T-cell (primary cell): ENCODE measurements around the gene GRPEL1. TPM values are rescaled to one million over a fixed set of nuclear protein-coding genes. Genes with fewer than 3 reads are reported as not detected.
"Not testable (repeated sequence)": the region's sequence is repeated elsewhere in the genome, so short reads cannot be mapped to it uniquely, and the experiment has no call there.

Experiments
- ATAC-seq, 4 experiments: fragments of 200-7000 bp in 3 of 4; fragments of 150-1000 bp in 1 of 4; cut with Tn5 transposase; replicated peaks in 1 of 4; 1 replicate in 3 of 4; 2 replicates in 1 of 4; pipeline ENCODE4 v1.10.0; 2021; ENCODE audit warnings: moderate library complexity in 3 of 4, mild to moderate bottlenecking in 2 of 4, moderate number of reproducible peaks in 1 of 4
- CTCF ChIA-PET, 2 donors: fragments of 300-600 bp; sonication (Branson Sonifier 250); formaldehyde crosslinking; loops; one replicate each; lab custom pipeline; 2022; ENCODE audit warnings: antibody characterized with exemption in 2 of 2; lab: Charles Lee
- POLR2A ChIA-PET, 2 donors: fragments of 300-600 bp; sonication (Branson Sonifier 250); formaldehyde crosslinking; loops; one replicate each; lab custom pipeline; 2022; ENCODE audit warnings: antibody characterized with exemption in 2 of 2; lab: Charles Lee
- DNase-seq, 35 experiments: peaks; one replicate each; pipeline versions ENCODE4 v3.0.0 to v3.0.0-alpha.2; 2013 to 2023
- H3K27ac ChIP-seq: one replicate; pipeline ENCODE4 v1.5.1; 2013; ENCODE audit warnings: low read length
- H3K27me3 ChIP-seq, 2 experiments: replicated peaks in 1 of 2; 1 replicate in 1 of 2; 2 replicates in 1 of 2; pipeline versions ENCODE4 v1.6.1 to v1.7.0; 2013; ENCODE audit warnings: low read length in 1 of 2, mixed read lengths in 1 of 2; ENCODE audit not compliant: control insufficient read depth in 2 of 2, insufficient read depth in 2 of 2; ENCODE audit errors: extremely low read depth in 1 of 2
- H3K36me3 ChIP-seq, 2 donors: 1 replicate in 1 of 2; 2 replicates in 1 of 2; pipeline versions ENCODE4 v1.6.1 to v1.7.0; 2013; ENCODE audit warnings: low read length in 1 of 2; ENCODE audit not compliant: control insufficient read depth in 2 of 2, insufficient read depth in 1 of 2; ENCODE audit errors: extremely low read depth in 1 of 2
- H3K4me1 ChIP-seq, 2 experiments: 1 replicate in 1 of 2; 2 replicates in 1 of 2; pipeline versions ENCODE4 v1.6.1 to v1.7.0; 2013; ENCODE audit warnings: low read length in 2 of 2, mixed read lengths in 1 of 2; ENCODE audit not compliant: insufficient read depth in 2 of 2, control insufficient read depth in 1 of 2; ENCODE audit errors: extremely low read depth in 1 of 2
- H3K4me3 ChIP-seq, 2 donors: 1 replicate in 1 of 2; 2 replicates in 1 of 2; pipeline versions ENCODE4 v1.5.1 to v1.7.0; 2013; ENCODE audit warnings: mild to moderate bottlenecking in 2 of 2, low read length in 1 of 2, moderate library complexity in 1 of 2; ENCODE audit not compliant: control insufficient read depth in 1 of 2; ENCODE audit errors: extremely low read depth in 1 of 2
- H3K9me3 ChIP-seq: 2 replicates; pipeline ENCODE4 v1.7.0; 2013
- H3K27ac Mint-ChIP-seq, 2 donors: one replicate each; pipeline ENCODE4 v1.8.0; 2020 to 2021; ENCODE audit warnings: mild to moderate bottlenecking in 2 of 2, mixed read lengths in 2 of 2
- H3K27me3 Mint-ChIP-seq, 2 donors: one replicate each; pipeline ENCODE4 v1.8.0; 2021 to 2022; ENCODE audit warnings: mixed read lengths in 2 of 2
- H3K36me3 Mint-ChIP-seq: one replicate; pipeline ENCODE4 v1.8.0; 2021; ENCODE audit warnings: mixed read lengths
- H3K4me1 Mint-ChIP-seq, 3 donors: one replicate each; pipeline ENCODE4 v1.8.0; 2020 to 2022; ENCODE audit warnings: mixed read lengths in 3 of 3, mild to moderate bottlenecking in 1 of 3
- H3K4me3 Mint-ChIP-seq, 3 donors: one replicate each; pipeline ENCODE4 v1.8.0; 2020 to 2022; ENCODE audit warnings: mild to moderate bottlenecking in 3 of 3, mixed read lengths in 3 of 3, moderate library complexity in 3 of 3
- H3K9me3 Mint-ChIP-seq, 3 donors: one replicate each; pipeline ENCODE4 v1.8.0; 2020 to 2022; ENCODE audit warnings: mixed read lengths in 3 of 3
- WGBS: methylation state at CpG from one replicate; pipeline ENCODE4 v1.1.5; 2013; ENCODE audit warnings: missing lambda C conversion rate; ENCODE audit not compliant: insufficient coverage; 5-methylcytosine and 5-hydroxymethylcytosine counted together
- total RNA-seq, 35 experiments: library from RNA in 6 of 35; stranded (reverse) in 6 of 35; fragments of 120-200 nt in 1 of 35; gene quantifications; one replicate each; pipeline versions ENCODE4 v1.2.1 to v1.2.4 and lab custom pipeline; 2013 to 2026

The GRPEL1 gene
- total RNA-seq, 5 donors from 2014 or later (not counting 1 experiment from before 2014, with no cell fraction given) = 29.9 to 54.6 (median 36.8) TPM

DNA sequence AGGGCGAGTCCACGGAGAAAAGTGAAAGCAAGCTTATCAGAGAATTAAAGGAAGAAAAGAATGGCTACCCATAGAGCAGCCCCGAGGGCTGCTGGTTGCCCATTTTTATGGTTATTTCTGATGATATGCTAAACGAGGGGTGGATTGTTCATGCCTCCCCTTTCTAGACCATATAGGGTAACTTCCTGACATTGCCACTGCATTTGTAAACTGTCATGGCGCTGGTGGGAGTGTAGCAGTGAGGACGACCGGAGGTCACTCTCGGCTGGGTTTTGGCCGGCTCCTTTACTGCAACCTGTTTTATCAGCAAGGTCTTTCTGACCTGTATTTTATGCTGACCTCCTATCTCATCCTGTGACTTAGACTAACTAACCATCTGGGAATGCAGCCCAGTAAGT lies 16.7 kb upstream of the GRPEL1 start:
- H3K4me3 Mint-ChIP-seq = not testable (repeated sequence)

DNA sequence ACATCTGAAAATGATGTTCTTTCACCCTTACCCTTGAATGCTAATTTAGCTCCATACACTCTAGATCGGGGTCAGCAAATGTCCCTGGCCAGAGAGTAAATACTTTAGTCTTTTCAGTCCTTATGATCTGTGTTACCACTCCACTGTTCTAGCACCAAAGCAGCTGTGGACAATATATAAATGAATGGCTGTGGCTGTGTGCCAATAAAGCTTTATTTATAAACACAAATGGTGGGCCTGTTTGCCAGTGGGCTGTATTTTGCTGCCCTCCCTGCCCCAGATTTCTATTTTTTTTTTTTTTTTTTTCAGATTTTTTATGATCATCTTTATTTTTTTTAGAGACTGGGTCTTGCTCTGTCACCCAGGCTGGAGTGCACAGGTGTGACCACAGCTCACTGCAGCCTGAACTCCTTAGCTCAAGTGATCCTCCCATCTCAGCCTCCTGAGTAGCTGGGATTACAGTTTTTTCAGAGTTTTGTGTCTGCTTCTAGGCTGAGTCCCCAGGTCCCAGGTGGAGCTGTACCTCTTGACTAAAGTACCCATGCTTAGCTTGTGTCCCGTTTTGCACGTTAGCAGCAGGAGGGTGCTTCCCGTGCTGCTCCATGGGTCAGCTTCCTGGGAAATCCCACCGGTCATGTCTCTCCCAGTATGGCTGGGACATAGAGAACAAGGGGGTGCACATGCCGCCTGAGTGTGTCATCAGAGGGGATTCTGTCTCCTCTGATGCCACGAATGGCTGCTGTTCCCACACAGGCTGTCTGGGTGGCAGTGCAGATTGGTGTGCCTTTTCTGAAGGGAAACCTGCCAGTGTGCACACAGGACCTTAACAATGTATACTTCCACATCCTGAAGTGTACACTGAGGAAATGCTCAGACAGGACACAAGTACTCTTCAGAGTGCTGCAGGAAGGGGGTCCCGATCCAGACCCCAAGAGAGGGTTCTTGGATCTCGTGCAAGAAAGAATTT lies 16.0 kb upstream of the GRPEL1 start:
- Histone ChIP-seq H3K27ac (no peak overlapping the region), H3K27me3 (peaks cover 4 to 42% of the 10 kb centered on the region in 2 experiments)

More for the DNA sequence above, 16.7 kb upstream of the GRPEL1 start:
- H3K4me1 ChIP-seq, POLR2A ChIA-PET, H3K27ac ChIP-seq, H3K36me3 Mint-ChIP-seq, H3K36me3 ChIP-seq, H3K9me3 Mint-ChIP-seq, CTCF ChIA-PET, ATAC-seq, DNase-seq, H3K27ac Mint-ChIP-seq, H3K9me3 ChIP-seq, H3K4me3 ChIP-seq, H3K4me1 Mint-ChIP-seq: not testable (repeated sequence)
- no CpG with 5 or more reads among the region's 9 CpGs for WGBS
- peaks cover 7 to 43% of the 10 kb centered on the region in 2 experiments for H3K27me3 ChIP-seq
- H3K27me3 Mint-ChIP-seq = peaks cover 33 to 57% of the 10 kb centered on the region in 2 donors

DNA sequence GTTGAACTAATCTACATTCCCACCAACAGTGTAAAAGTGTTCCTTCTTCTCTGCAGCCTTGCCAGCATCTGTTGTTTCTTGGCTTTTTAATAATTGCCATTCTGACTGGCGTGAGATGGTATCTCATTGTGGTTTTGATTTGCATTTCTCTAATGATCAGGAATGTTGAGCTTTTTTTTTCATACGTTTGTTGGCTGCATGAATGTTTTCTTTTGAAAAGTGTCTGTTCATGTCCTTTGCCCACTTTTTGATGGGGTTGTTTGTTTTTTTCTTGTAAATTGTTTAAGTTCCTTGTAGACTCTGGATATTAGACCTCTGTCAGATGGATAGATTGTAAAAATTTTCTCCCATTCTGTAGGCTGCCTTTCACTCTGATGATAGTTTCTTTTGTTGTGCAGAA lies 12.0 kb upstream of the GRPEL1 start:
- H3K4me3 Mint-ChIP-seq, H3K4me3 ChIP-seq, CTCF ChIA-PET, H3K27ac Mint-ChIP-seq, DNase-seq, H3K27ac ChIP-seq, POLR2A ChIA-PET, H3K36me3 ChIP-seq, H3K4me1 Mint-ChIP-seq, H3K9me3 ChIP-seq, H3K9me3 Mint-ChIP-seq, ATAC-seq, H3K36me3 Mint-ChIP-seq, H3K4me1 ChIP-seq: not testable (repeated sequence)
- H3K27me3 ChIP-seq = peaks cover 4 to 30% of the 10 kb centered on the region in 2 experiments
- 60% methylated on average over 1 of the region's 2 CpGs for WGBS
- peaks cover 14 to 39% of the 10 kb centered on the region in 2 donors for H3K27me3 Mint-ChIP-seq

More for the DNA sequence above, 16.0 kb upstream of the GRPEL1 start:
- H3K4me1 ChIP-seq = no peaks in the 10 kb centered on the region
- H3K27me3 Mint-ChIP-seq = peaks cover 26 to 55% of the 10 kb centered on the region in 2 donors
- POLR2A ChIA-PET = interaction anchor here (0.6 to 0.7 kb wide), 3 partner anchors 18 to 175 kb away, joined by 6 to 7 read pairs (median 7); no protein-coding TSS in a partner anchor
- H3K36me3 Mint-ChIP-seq = no peaks in the 10 kb centered on the region
- no peak for DNase-seq
- no peak overlapping the region for H3K27ac Mint-ChIP-seq
- no peak overlapping the region for H3K4me3 Mint-ChIP-seq
- CTCF ChIA-PET = interaction anchor here in 1 of 2 donors (0.6 kb wide), 1 partner anchor 109 kb away, joined by 4 read pairs; no protein-coding TSS in a partner anchor
- 75% methylated on average over 5 of the region's 9 CpGs for WGBS
- no peaks in the 10 kb centered on the region for H3K9me3 ChIP-seq
- ATAC-seq = no peak
- H3K4me1 Mint-ChIP-seq = no peaks in the 10 kb centered on the region
- no peaks in the 10 kb centered on the region for H3K36me3 ChIP-seq
- no peak overlapping the region for H3K4me3 ChIP-seq
- H3K9me3 Mint-ChIP-seq = peaks cover 0 to 6% (median 0%) of the 10 kb centered on the region in 3 donors

DNA sequence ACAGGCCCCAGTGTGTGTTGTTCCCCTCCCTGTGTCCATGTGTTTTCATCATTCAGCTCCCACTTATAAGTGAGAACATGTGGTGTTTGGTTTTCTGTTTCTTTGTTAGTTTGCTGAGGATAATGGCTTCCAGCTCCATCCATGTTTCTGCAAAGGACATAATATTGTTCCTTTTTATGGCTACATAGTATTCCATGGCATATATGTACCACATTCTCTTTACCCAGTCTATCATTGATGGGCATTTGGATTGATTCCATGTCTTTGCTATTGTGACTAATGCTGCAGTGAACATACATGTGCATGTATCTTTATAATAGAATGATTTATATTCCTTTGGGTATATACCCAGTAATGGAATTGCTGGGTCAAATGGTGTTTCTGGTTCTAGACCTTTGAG lies 11.6 kb upstream of the GRPEL1 start:
- H3K4me3 Mint-ChIP-seq, H3K9me3 ChIP-seq, H3K9me3 Mint-ChIP-seq, H3K4me1 ChIP-seq, DNase-seq, H3K27ac ChIP-seq, H3K36me3 Mint-ChIP-seq, ATAC-seq, H3K4me1 Mint-ChIP-seq, H3K4me3 ChIP-seq, H3K27ac Mint-ChIP-seq, H3K36me3 ChIP-seq, POLR2A ChIA-PET: not testable (repeated sequence)
- peaks cover 3 to 28% of the 10 kb centered on the region in 2 experiments for H3K27me3 ChIP-seq
- peaks cover 12 to 34% of the 10 kb centered on the region in 2 donors for H3K27me3 Mint-ChIP-seq
- CTCF ChIA-PET = interaction anchor here in 1 of 2 donors (0.7 kb wide), 1 partner anchor 66 kb away, joined by 3 read pairs; no protein-coding TSS in a partner anchor

DNA sequence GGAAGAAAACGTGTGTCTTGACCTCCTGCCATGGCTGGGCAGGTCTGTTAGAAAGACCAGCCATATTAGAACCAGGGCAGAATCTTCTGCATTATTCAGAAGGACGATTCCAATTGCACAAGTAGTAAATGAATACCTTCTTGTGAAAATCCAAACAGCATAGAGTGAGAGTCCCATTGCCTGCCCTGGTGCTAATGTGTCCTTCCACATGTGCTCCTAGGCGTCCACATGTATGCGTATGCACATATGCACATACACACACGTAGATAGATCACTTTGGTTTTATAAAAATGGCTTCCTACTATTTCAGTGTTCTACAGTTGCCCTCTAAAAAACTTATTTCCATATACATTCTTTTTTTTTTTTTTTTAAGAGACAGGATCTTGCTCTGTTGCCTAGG lies 10.2 kb upstream of the GRPEL1 start:
- Mint-ChIP-seq H3K27me3 (peaks cover 4 to 22% of the 10 kb centered on the region in 2 donors), H3K4me1 (no peaks in the 10 kb centered on the region), H3K4me3 (no peak overlapping the region), H3K27ac (no peak overlapping the region), H3K9me3 (peaks cover 0 to 6% (median 0%) of the 10 kb centered on the region in 3 donors), H3K36me3 (no peaks in the 10 kb centered on the region)
- Histone ChIP-seq H3K9me3 (no peaks in the 10 kb centered on the region), H3K4me1 (no peaks in the 10 kb centered on the region), H3K36me3 (no peaks in the 10 kb centered on the region), H3K27ac (no peak overlapping the region), H3K27me3 (peaks cover 0 to 18% of the 10 kb centered on the region in 2 experiments), H3K4me3 (no peak overlapping the region)
- DNase-seq (no peak), ATAC-seq (no peak)
- 75% methylated on average over 2 of the region's 5 CpGs for WGBS
- CTCF ChIA-PET = interaction anchor here in 1 of 2 donors (0.6 kb wide), 1 partner anchor 360 kb away, joined by 4 read pairs; no protein-coding TSS in a partner anchor
- POLR2A ChIA-PET = no interaction called here

DNA sequence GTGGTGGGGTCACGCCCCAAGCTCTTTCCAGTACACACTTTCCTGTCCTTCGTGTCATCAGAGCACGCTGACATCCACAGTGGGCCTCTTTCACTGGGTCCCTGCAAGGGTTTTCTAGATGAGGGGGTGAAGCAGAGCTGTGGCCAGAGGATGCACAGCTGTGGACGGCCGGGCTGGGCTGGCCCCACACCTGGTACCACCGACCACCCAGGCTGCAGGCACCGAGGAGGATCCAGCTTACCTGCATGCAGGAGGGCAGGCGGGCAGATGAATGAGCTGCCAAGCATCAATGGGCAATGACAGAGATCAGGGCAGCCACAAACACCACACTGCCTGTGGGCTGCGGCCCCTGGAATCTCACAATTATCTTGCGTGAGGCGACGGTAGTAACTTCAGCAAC lies 9.5 kb upstream of the GRPEL1 start:
- no peaks in the 10 kb centered on the region for H3K36me3 Mint-ChIP-seq
- H3K4me3 Mint-ChIP-seq = no peak overlapping the region
- Histone ChIP-seq H3K9me3 (no peaks in the 10 kb centered on the region), H3K4me3 (no peak overlapping the region), H3K36me3 (no peaks in the 10 kb centered on the region), H3K27ac (no peak overlapping the region), H3K27me3 (peaks cover 0 to 17% of the 10 kb centered on the region in 2 experiments), H3K4me1 (no peaks in the 10 kb centered on the region)
- no peak overlapping the region for H3K27ac Mint-ChIP-seq
- ATAC-seq (no peak), DNase-seq (no peak)
- CTCF ChIA-PET = no interaction called here
- H3K27me3 Mint-ChIP-seq = peaks cover 0 to 18% of the 10 kb centered on the region in 2 donors
- POLR2A ChIA-PET = interaction anchor here (0.5 to 0.6 kb wide), 2 partner anchors 15 to 207 kb away, joined by 3 to 5 read pairs; no protein-coding TSS in a partner anchor
- H3K9me3 Mint-ChIP-seq = peaks cover 0 to 6% (median 0%) of the 10 kb centered on the region in 3 donors
- H3K4me1 Mint-ChIP-seq = no peaks in the 10 kb centered on the region
- 90% methylated on average over 5 of the region's 12 CpGs for WGBS
